K562 (cell line): ENCODE data around the gene DYNC2H1. TPM values are rescaled to one million over a fixed set of nuclear protein-coding genes. Genes with fewer than 3 reads are reported as not detected.
A peak's percentile ranks its signal among the peaks of the same experiment; 100 is the strongest.
"Not testable (repeated sequence)": the region's sequence is repeated elsewhere in the genome, so short reads cannot be mapped to it uniquely, and the experiment has no call there.

ENCODE experiments used
- ATAC-seq: fragments of 200-7000 bp; cut with Tn5 transposase; 3 replicates; pipeline ENCODE4 v1.9.1; 2020; ENCODE audit warnings: moderate library complexity
- BruUV-seq: library from RNA; stranded (reverse); fragments of 400-500 nt; replicated peaks from 2 replicates; lab custom pipeline; 2021; lab: Mats Ljungman, UMichigan
- CTCF ChIA-PET: fragments of 300-600 bp; formaldehyde crosslinking; extraction: SDS; loops from one replicate; lab custom pipeline; 2021; ENCODE audit warnings: low intra/inter-chr PET ratio; lab: Yijun Ruan, JAX
- POLR2A ChIA-PET: fragments of 300-600, 350-650 bp; sonication (Branson Sonifier 250); formaldehyde crosslinking; extraction: SDS; loops from one replicate; lab custom pipeline; 2021; ENCODE audit warnings: antibody characterized with exemption, inconsistent platforms; lab: Yijun Ruan, JAX
- DNase-seq, 4 experiments: peaks; one replicate each; pipeline versions ENCODE4 v3.0.0 to v3.0.0-alpha.2; 2011 to 2018; ENCODE audit warnings: low spot score in 3 of 4, mixed read lengths in 3 of 4; ENCODE audit errors: extremely low read depth in 1 of 4
- FAIRE-seq: peaks from 2 replicates; lab custom pipeline; 2011; peaks lifted over from hg19 to GRCh38; lab: Jason Lieb, UNC
- H2AFZ ChIP-seq: 2 replicates; pipeline ENCODE4 v1.6.0; 2011; ENCODE audit warnings: low read depth, low read length, control low read depth, inconsistent platforms
- H3K27ac ChIP-seq: fragments of 200-600 bp; 3 replicates; pipeline ENCODE4 v1.8.0; 2011; ENCODE audit warnings: low read depth, mild to moderate bottlenecking, control low read depth, inconsistent platforms, low read length, moderate library complexity, mixed read lengths; ENCODE audit errors: extremely low read depth
- H3K27me3 ChIP-seq, 2 experiments: fragments of 300-600 bp in 1 of 2; 2 replicates in 1 of 2; 3 replicates in 1 of 2; pipeline versions ENCODE4 v1.6.0 to v1.8.0; 2011; ENCODE audit warnings: inconsistent platforms in 2 of 2, low read length in 2 of 2, mild to moderate bottlenecking in 1 of 2, mixed read lengths in 1 of 2, moderate library complexity in 1 of 2; ENCODE audit not compliant: control insufficient read depth in 2 of 2, insufficient read depth in 2 of 2
- H3K36me3 ChIP-seq: fragments of 300-600 bp; 3 replicates; pipeline ENCODE4 v1.8.0; 2011; ENCODE audit warnings: mild to moderate bottlenecking, low read length, inconsistent platforms; ENCODE audit not compliant: control insufficient read depth, insufficient read depth
- H3K4me1 ChIP-seq, 2 experiments: fragments of 200-600 bp in 1 of 2; replicated peaks in 1 of 2; 2 replicates in 1 of 2; 3 replicates in 1 of 2; pipeline versions ENCODE4 v1.5.1 to v1.8.0; 2011; ENCODE audit warnings: inconsistent platforms in 2 of 2, low read length in 2 of 2, mild to moderate bottlenecking in 1 of 2, mixed read lengths in 1 of 2, moderate library complexity in 1 of 2; ENCODE audit not compliant: control insufficient read depth in 2 of 2, insufficient read depth in 2 of 2
- H3K4me2 ChIP-seq: 2 replicates; pipeline ENCODE4 v1.6.1; 2011; ENCODE audit warnings: low read length, control low read depth, inconsistent platforms, mixed read lengths; ENCODE audit not compliant: insufficient read depth
- H3K4me3 ChIP-seq: fragments of 200-600 bp; sonication (generic), shearing (Covaris generic); 2 replicates; pipeline ENCODE4 v1.5.1; 2016; ENCODE audit warnings: control low read depth, inconsistent platforms
- H3K79me2 ChIP-seq: fragments of 200-600 bp; 3 replicates; pipeline ENCODE4 v1.8.0; 2011; ENCODE audit warnings: low read length, inconsistent platforms; ENCODE audit not compliant: control insufficient read depth, insufficient read depth
- H3K9ac ChIP-seq, 2 experiments: 2 replicates each; pipeline versions ENCODE4 v1.6.0 to v1.6.1; 2011; ENCODE audit warnings: low read depth in 2 of 2, low read length in 2 of 2, control low read depth in 1 of 2, inconsistent platforms in 1 of 2, mild to moderate bottlenecking in 1 of 2, mixed read lengths in 1 of 2; ENCODE audit not compliant: insufficient read depth in 1 of 2
- H3K9me1 ChIP-seq: one replicate; pipeline ENCODE4 v1.6.0; 2011; ENCODE audit warnings: inconsistent platforms, mild to moderate bottlenecking, low read length, moderate library complexity; ENCODE audit not compliant: control insufficient read depth, insufficient read depth
- H3K9me3 ChIP-seq: replicated peaks from 2 replicates; pipeline ENCODE4 v1.5.1; 2011; ENCODE audit warnings: low read depth, low read length, inconsistent platforms; ENCODE audit not compliant: control insufficient read depth, insufficient read depth
- H4K20me1 ChIP-seq: replicated peaks from 2 replicates; pipeline ENCODE4 v1.6.1; 2011; ENCODE audit warnings: low read length, inconsistent platforms, mixed read lengths; ENCODE audit not compliant: control insufficient read depth, insufficient read depth
- NR2C2 ChIP-seq, 2 experiments: fragments of 200-800 bp in 1 of 2; sonication (Bioruptor generic) in 1 of 2; sonication (generic) in 1 of 2; formaldehyde crosslinking in 1 of 2; IDR thresholded peaks; 2 replicates each; pipeline versions ENCODE4 v1.6.1 to v1.8.0; 2016 to 2022; ENCODE audit warnings: mild to moderate bottlenecking in 1 of 2, missing compliant biosample characterization in 1 of 2, missing genetic modification characterization in 1 of 2, missing genetic modification reagents in 1 of 2
- ZNF707 ChIP-seq: fragments of 250-450 bp; sonication (Bioruptor Pico); conservative IDR thresholded peaks from 2 replicates; pipeline ENCODE4 v1.8.0; 2022; ENCODE audit warnings: inconsistent platforms, mild to moderate bottlenecking, moderate library complexity
- whole genome bisulfite sequencing: fragments of 100-300 bp; shearing (Covaris generic); methylation state at CpG from one replicate; pipeline ENCODE4 v1.1.6; 2016; ENCODE audit warnings: low coverage, mixed read lengths; ENCODE audit not compliant: insufficient coverage; ENCODE audit errors: missing lambda C conversion rate; 5-methylcytosine and 5-hydroxymethylcytosine counted together
- in situ Hi-C: fragments of 300-500 bp; cut with MboI; formaldehyde crosslinking; loops from 4 replicates; pipeline ENCODE4 v1.15.0; 2018; ENCODE audit warnings: inconsistent platforms, mixed read lengths
- intact Hi-C: fragments of 100-400 bp; cut with micrococcal nuclease; formaldehyde crosslinking; loops from 2 replicates; pipeline ENCODE4 v1.14.2; 2022
- polyA plus RNA-seq, 8 experiments: library from polyadenylated mRNA; depleted of rRNA in 4 of 8; stranded (reverse) in 5 of 8; unstranded in 3 of 8; fragments of >200 nt; fragmentation: Nextera tagmentation in 2 of 8; fragmentation: Illumina TruSeq in 1 of 8; extraction: Ambion mirVana in 2 of 8; extraction: Trizol in 1 of 8; gene quantifications; 2 replicates each; pipeline versions ENCODE4 v1.2.1 to v1.2.3, GENCODE V29; 2011 to 2014; ENCODE audit warnings: inconsistent platforms in 1 of 8, missing spikeins in 1 of 8
- total RNA-seq, 7 experiments: library from RNA; depleted of rRNA in 6 of 7; stranded (reverse); fragments of >200 nt in 6 of 7; fragmentation: Illumina TruSeq in 2 of 7; extraction: Trizol in 2 of 7; gene quantifications; 2 replicates each; pipeline versions ENCODE4 v1.2.1 to v1.2.3, GENCODE V29; 2011 to 2021; ENCODE audit warnings: low replicate concordance in 1 of 7

DYNC2H1 gene
- total and polyA plus RNA-seq, 9 of the 15 experiments (the other 6 are each of a cell fraction or from before 2014, with no cell fraction given), result 0.08 to 0.64 (median 0.20) TPM

DNA sequence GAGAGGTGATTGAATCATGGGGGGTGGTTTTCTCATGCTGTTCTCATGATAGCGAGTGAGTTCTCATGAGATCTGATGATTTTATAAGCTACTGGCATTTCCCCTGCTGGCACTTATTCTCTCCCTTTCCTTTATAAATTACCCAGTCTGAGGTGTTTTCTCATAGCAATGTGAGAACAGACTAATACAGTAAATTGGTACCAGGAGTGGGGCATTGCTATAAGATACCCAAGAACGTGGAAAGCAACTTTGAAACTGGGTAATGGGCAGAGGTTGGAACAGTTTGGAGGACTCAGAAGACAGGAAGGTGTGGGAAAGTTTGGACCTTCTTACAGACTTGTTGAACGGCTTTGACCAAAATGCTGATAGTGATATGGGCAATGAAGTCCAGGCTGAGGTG is 265.0 kb downstream of the DYNC2H1 start:
- DNase-seq, H3K27ac ChIP-seq, in situ Hi-C loops, H4K20me1 ChIP-seq, H3K9ac ChIP-seq, H3K4me2 ChIP-seq, H3K9me1 ChIP-seq, H3K9me3 ChIP-seq, FAIRE-seq, H3K4me3 ChIP-seq, POLR2A ChIA-PET, H2AFZ ChIP-seq, H3K4me1 ChIP-seq, BruUV-seq, H3K36me3 ChIP-seq, CTCF ChIA-PET, H3K79me2 ChIP-seq, intact Hi-C loops, ATAC-seq, H3K27me3 ChIP-seq: not testable (repeated sequence)
- TF ChIP-seq ZNF707 (CRISPR knock-in tag), result peak; percentile 57; the same call in 1 of the 2 replicates
- WGBS, result 0% methylated on average over 3 of the region's 3 CpGs

DNA sequence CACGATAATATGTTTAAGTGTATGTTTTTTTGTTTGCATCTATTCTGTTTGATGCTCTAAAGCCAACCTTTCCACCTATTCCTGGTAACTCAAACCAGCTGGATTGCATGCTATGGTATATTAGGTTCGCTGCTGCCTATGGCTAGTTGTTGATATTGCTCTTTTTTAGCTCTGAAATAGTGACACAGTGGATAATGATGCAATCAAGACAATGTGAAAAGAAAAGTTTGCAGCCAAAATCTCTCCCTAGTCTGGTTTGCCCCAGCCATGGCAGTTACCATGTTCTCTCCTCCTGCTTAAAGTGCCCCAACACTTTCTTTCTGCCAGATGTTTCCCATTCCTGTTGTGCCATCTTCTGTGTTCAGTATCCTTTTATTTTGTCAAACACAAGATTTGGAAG is 269.7 kb downstream of the DYNC2H1 start:
- TF ChIP-seq NR2C2 (CRISPR knock-in tag; IDR thresholded peaks at IDR 0.05) (no peak), NR2C2 (tag; IDR thresholded peaks at IDR 0.05) (no peak)
- TF ChIP-seq, all 486 proteins: peak for 0
- Histone ChIP-seq H3K9me1 (no peaks in the 10 kb centered on the region), H3K79me2 (no peaks in the 10 kb centered on the region), H3K36me3 (no peaks in the 10 kb centered on the region), H3K4me3 (no peak overlapping the region), H2AFZ (no peak overlapping the region), H3K9ac (no peak overlapping the region), H3K4me1 (no peaks in the 10 kb centered on the region), H3K9me3 (no peaks in the 10 kb centered on the region), H4K20me1 (no peaks in the 10 kb centered on the region), H3K27ac (no peak overlapping the region), H3K4me2 (no peak overlapping the region), H3K27me3 (no peaks in the 10 kb centered on the region)
- no TSS peak for BruUV-seq
- FAIRE-seq, result no peak
- in situ Hi-C loops, result no loop called here
- ChIA-PET CTCF (no interaction called here), POLR2A (no interaction called here)
- intact Hi-C loops, result no loop called here
- no peak for DNase-seq
- no peak for ATAC-seq
- WGBS, result 0% methylated on average over 2 of the region's 2 CpGs
